HepG2 (cell line): ENCODE data around the gene TMTC3. TPM values are rescaled to one million over a fixed set of nuclear protein-coding genes. Genes with fewer than 3 reads are reported as not detected.

ENCODE experiments used
- ATAC-seq: fragments of 200-7000 bp; cut with Tn5 transposase; 3 replicates; pipeline ENCODE4 v1.9.1; 2020; ENCODE audit warnings: mild to moderate bottlenecking, moderate library complexity
- BruUV-seq: library from RNA; stranded (reverse); fragments of 400-500 nt; replicated peaks from 2 replicates; lab custom pipeline; 2021; lab: Mats Ljungman, UMichigan
- CTCF ChIA-PET: fragments of 300-600 bp; formaldehyde crosslinking; extraction: SDS; loops from one replicate; lab custom pipeline; 2021; ENCODE audit warnings: low total read pairs, inconsistent platforms, low intra/inter-chr PET ratio; lab: Yijun Ruan, JAX
- POLR2A ChIA-PET: fragments of 350-600 bp; sonication (Branson Sonifier 250); formaldehyde crosslinking; loops from one replicate; lab custom pipeline; 2020; ENCODE audit warnings: antibody characterized with exemption, inconsistent platforms; lab: Yijun Ruan, JAX
- DNase-seq: peaks from one replicate; pipeline ENCODE4 v3.0.0-alpha.2; 2015; ENCODE audit warnings: low spot score
- FAIRE-seq: peaks from 3 replicates; lab custom pipeline; 2011; peaks lifted over from hg19 to GRCh38; lab: Jason Lieb, UNC
- H2AFZ ChIP-seq: one replicate; pipeline ENCODE4 v1.6.1; 2011; ENCODE audit warnings: low read length, inconsistent platforms
- H3K27ac ChIP-seq: fragments of 300-600 bp; 3 replicates; pipeline ENCODE4 v1.8.0; 2011; ENCODE audit warnings: mixed run types, mild to moderate bottlenecking, mixed read lengths, low read length, inconsistent platforms; ENCODE audit not compliant: insufficient read depth; ENCODE audit errors: extremely low read length
- H3K27me3 ChIP-seq, 2 experiments: fragments of 200-600 bp in 1 of 2; 2 replicates in 1 of 2; 3 replicates in 1 of 2; pipeline versions ENCODE4 v1.6.0 to v1.8.0; 2011; ENCODE audit warnings: low read length in 2 of 2, mild to moderate bottlenecking in 2 of 2, moderate library complexity in 2 of 2, inconsistent platforms in 1 of 2; ENCODE audit not compliant: insufficient read depth in 2 of 2, control insufficient read depth in 1 of 2
- H3K36me3 ChIP-seq, 2 experiments: fragments of 200-600 bp in 1 of 2; replicated peaks in 1 of 2; 2 replicates in 1 of 2; 3 replicates in 1 of 2; pipeline versions ENCODE4 v1.5.1 to v1.8.0; 2011; ENCODE audit warnings: low read length in 2 of 2, inconsistent platforms in 1 of 2; ENCODE audit not compliant: insufficient read depth in 2 of 2, control insufficient read depth in 1 of 2
- H3K4me1 ChIP-seq: 2 replicates; pipeline ENCODE4 v1.5.1; 2012; ENCODE audit warnings: low read length, inconsistent platforms; ENCODE audit not compliant: insufficient read depth
- H3K4me2 ChIP-seq: 2 replicates; pipeline ENCODE4 v1.6.0; 2011; ENCODE audit warnings: low read depth, low read length, inconsistent platforms
- H3K4me3 ChIP-seq, 3 experiments: fragments of 200-600 bp in 1 of 3; sonication (generic), shearing (Covaris generic) in 1 of 3; replicated peaks in 1 of 3; 2 replicates each; pipeline ENCODE4 v1.5.1; 2011 to 2016; ENCODE audit warnings: low read length in 3 of 3, inconsistent platforms in 2 of 3, low read depth in 2 of 3, mild to moderate bottlenecking in 2 of 3, control low read depth in 1 of 3, mixed read lengths in 1 of 3; ENCODE audit not compliant: insufficient read depth in 1 of 3
- H3K79me2 ChIP-seq: one replicate; pipeline ENCODE4 v1.6.1; 2011; ENCODE audit warnings: low read length, inconsistent platforms; ENCODE audit not compliant: insufficient read depth
- H3K9ac ChIP-seq: 2 replicates; pipeline ENCODE4 v1.6.0; 2011; ENCODE audit warnings: mild to moderate bottlenecking, low read depth, low read length, inconsistent platforms; ENCODE audit not compliant: insufficient read depth
- H3K9me3 ChIP-seq: 2 replicates; pipeline ENCODE4 v1.5.1; 2012; ENCODE audit warnings: mild to moderate bottlenecking, low read length
- H4K20me1 ChIP-seq: 2 replicates; pipeline ENCODE4 v1.6.0; 2011; ENCODE audit warnings: inconsistent platforms, mild to moderate bottlenecking, low read length, moderate library complexity; ENCODE audit not compliant: insufficient read depth
- FOXA3 ChIP-seq: IDR thresholded peaks from 2 replicates; pipeline ENCODE4 v1.6.1; 2016; ENCODE audit warnings: missing genetic modification reagents, missing compliant biosample characterization
- JDP2 ChIP-seq: sonication (generic); formaldehyde crosslinking; IDR thresholded peaks from 2 replicates; pipeline ENCODE4 v1.8.1; 2022; ENCODE audit warnings: missing genetic modification reagents, borderline replicate concordance
- SP1 ChIP-seq, 2 experiments: fragments of 450-650 bp in 1 of 2; sonication (generic) in 1 of 2; formaldehyde crosslinking in 1 of 2; IDR thresholded peaks; 2 replicates each; pipeline versions ENCODE4 v1.4.0 to v1.6.1; 2016 to 2020; ENCODE audit warnings: missing genetic modification reagents in 1 of 2
- SRSF9 ChIP-seq: fragments of 200-400 bp; formaldehyde crosslinking; IDR thresholded peaks from 2 replicates; pipeline ENCODE4 v1.6.1; 2018; ENCODE audit warnings: borderline replicate concordance, mild to moderate bottlenecking, low read depth, low read length; ENCODE audit not compliant: insufficient read depth, poor library complexity, severe bottlenecking
- TBL1XR1 ChIP-seq: fragments of 150-350 bp; IDR thresholded peaks from 2 replicates; pipeline ENCODE4 v1.6.1; 2014; ENCODE audit warnings: borderline replicate concordance, low read length; ENCODE audit not compliant: partially characterized antibody
- TEAD3 ChIP-seq: optimal IDR thresholded peaks from 2 replicates; pipeline ENCODE3; 2016; ENCODE audit warnings: borderline replicate concordance
- TMF1 ChIP-seq: sonication (generic); formaldehyde crosslinking; IDR thresholded peaks from 2 replicates; pipeline ENCODE4 v1.8.1; 2022; ENCODE audit warnings: low read depth, missing genetic modification reagents
- XRCC5 ChIP-seq: fragments of 200-400 bp; formaldehyde crosslinking; optimal IDR thresholded peaks from 2 replicates; pipeline ENCODE3; 2017; ENCODE audit warnings: mild to moderate bottlenecking, low read length
- YEATS4 ChIP-seq: sonication (generic); formaldehyde crosslinking; IDR thresholded peaks from 2 replicates; pipeline ENCODE4 v1.4.0; 2020; ENCODE audit warnings: missing genetic modification reagents, borderline replicate concordance
- ZNF558 ChIP-seq: sonication (generic); formaldehyde crosslinking; IDR thresholded peaks from 2 replicates; pipeline ENCODE4 v1.9.0; 2022; ENCODE audit warnings: mild to moderate bottlenecking, missing genetic modification reagents, borderline replicate concordance
- ZNF766 ChIP-seq: sonication (generic); formaldehyde crosslinking; IDR thresholded peaks from 2 replicates; pipeline ENCODE4 v1.5.0; 2020; ENCODE audit warnings: missing genetic modification reagents, borderline replicate concordance
- ZSCAN30 ChIP-seq: sonication (generic); formaldehyde crosslinking; IDR thresholded peaks from 2 replicates; pipeline ENCODE4 v1.5.0; 2020; ENCODE audit warnings: mild to moderate bottlenecking, missing genetic modification reagents
- WGBS: methylation state at CpG from one replicate; pipeline ENCODE4 v1.1.6; 2017; ENCODE audit warnings: low lambda C conversion rate; 5-methylcytosine and 5-hydroxymethylcytosine counted together
- in situ Hi-C: cut with HindIII; loops from 2 replicates; pipeline ENCODE4 v1.10.0; 2017; ENCODE audit warnings: low pct_unique_long_range_greater_than_20kb; ENCODE audit not compliant: extremely low pct_ligation_motif_present
- intact Hi-C: fragments of 100-400 bp; cut with micrococcal nuclease; formaldehyde crosslinking; loops from one replicate; pipeline ENCODE4 v1.10.0; 2022; ENCODE audit not compliant: unreplicated experiment
- polyA plus RNA-seq, 8 experiments: library from polyadenylated mRNA; depleted of rRNA in 3 of 8; stranded (reverse) in 7 of 8; unstranded in 1 of 8; fragments of >200 nt; fragmentation: Illumina TruSeq in 4 of 8; extraction: Trizol in 4 of 8; gene quantifications; 2 replicates each; pipeline versions ENCODE4 v1.2.1 to v1.2.3, GENCODE V29; 2011 to 2016; ENCODE audit warnings: low read depth in 4 of 8, missing spikeins in 1 of 8, mixed read lengths in 1 of 8; ENCODE audit not compliant: insufficient read depth in 1 of 8
- total RNA-seq, 5 experiments: library from RNA; depleted of rRNA; stranded (reverse); fragments of >200 nt; fragmentation: Illumina TruSeq; extraction: Trizol; gene quantifications; 2 replicates each; pipeline ENCODE4 v1.2.3, GENCODE V29; 2016; ENCODE audit warnings: low read depth in 1 of 5
- TF ChIP-seq, protein P1 (sequence below): sonication (generic); formaldehyde crosslinking; IDR thresholded peaks from 2 replicates; pipeline ENCODE4 v1.4.0; 2020; ENCODE audit warnings: mild to moderate bottlenecking, low read depth, missing genetic modification reagents
- TF ChIP-seq, protein P2 (sequence below): IDR thresholded peaks from 2 replicates; pipeline ENCODE4 v1.4.0; 2020; ENCODE audit warnings: mild to moderate bottlenecking, missing genetic modification reagents
- TF ChIP-seq, protein P3 (sequence below): sonication (generic); formaldehyde crosslinking; IDR thresholded peaks from 2 replicates; pipeline ENCODE4 v1.8.0; 2022; ENCODE audit warnings: mild to moderate bottlenecking, missing genetic modification reagents, moderate library complexity
- TF ChIP-seq, protein P4 (sequence below): sonication (generic); formaldehyde crosslinking; conservative IDR thresholded peaks from 2 replicates; pipeline ENCODE4 v1.8.0; 2022; ENCODE audit warnings: missing genetic modification reagents

Gene TMTC3
- total and polyA plus RNA-seq, 2 of the 13 experiments (the other 11 are each of a cell fraction or from before 2014, with no cell fraction given) = 6.3 to 22.5 TPM

DNA sequence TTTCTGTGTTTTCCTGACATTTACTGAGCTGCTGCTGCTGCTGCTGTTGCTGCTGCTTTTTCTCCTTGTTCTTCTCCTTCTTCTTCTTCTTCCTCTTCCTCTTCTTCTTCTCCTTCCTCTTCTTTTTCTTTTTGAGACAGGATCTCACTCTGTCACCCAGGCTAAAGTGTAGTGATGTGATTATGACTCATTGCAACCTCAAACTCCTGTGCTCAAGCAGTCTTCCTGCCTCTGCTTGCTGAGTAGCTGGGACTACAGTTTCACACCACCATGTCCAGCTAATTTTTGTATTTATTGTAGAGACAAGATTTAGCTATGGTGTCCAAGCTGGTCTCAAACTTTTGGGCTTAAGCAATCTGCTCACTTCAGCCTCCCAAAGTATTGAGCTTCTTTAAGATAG, 95.8 kb downstream of the TMTC3 start (continued):
- TF ChIP-seq, protein P1, sequence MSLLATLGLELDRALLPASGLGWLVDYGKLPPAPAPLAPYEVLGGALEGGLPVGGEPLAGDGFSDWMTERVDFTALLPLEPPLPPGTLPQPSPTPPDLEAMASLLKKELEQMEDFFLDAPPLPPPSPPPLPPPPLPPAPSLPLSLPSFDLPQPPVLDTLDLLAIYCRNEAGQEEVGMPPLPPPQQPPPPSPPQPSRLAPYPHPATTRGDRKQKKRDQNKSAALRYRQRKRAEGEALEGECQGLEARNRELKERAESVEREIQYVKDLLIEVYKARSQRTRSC (CRISPR knock-in tag) = no peak
- TF ChIP-seq TBL1XR1 = no peak
- TF ChIP-seq, all 625 proteins: peak for 0

DNA sequence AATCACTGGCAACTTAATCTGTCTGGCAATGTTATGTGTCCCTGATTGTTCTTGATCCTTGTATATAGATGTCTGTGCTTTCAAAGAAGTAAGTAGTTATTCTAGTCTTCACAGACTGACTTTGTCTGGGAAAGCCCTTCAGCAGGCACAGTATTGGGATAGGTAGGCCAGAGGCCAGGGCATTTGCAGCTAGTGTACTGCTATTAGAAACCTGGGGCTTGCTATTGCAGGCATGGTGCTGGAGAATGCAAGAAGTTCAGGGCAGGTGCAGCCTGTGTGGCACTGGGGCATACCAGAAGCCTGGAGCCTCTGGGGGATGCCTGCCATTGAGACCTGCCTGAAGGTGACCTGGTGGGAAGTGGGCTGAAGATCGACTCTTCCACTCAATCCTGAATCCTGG, 96.3 kb downstream of the TMTC3 start:
- H3K4me3 ChIP-seq = no peak overlapping the region
- in situ Hi-C loops = no loop called here
- BruUV-seq = no TSS peak
- H3K27me3 ChIP-seq = no peaks in the 10 kb centered on the region
- H2AFZ ChIP-seq = no peak overlapping the region
- ATAC-seq (no peak), DNase-seq (no peak), FAIRE-seq (no peak)
- H3K9me3 ChIP-seq = no peaks in the 10 kb centered on the region
- no peaks in the 10 kb centered on the region for H3K79me2 ChIP-seq
- 0% methylated on average over 1 of the region's 1 CpG for WGBS
- H3K4me1 ChIP-seq = no peaks in the 10 kb centered on the region
- ChIA-PET CTCF (no interaction called here), POLR2A (no interaction called here)
- no peak overlapping the region for H3K4me2 ChIP-seq
- no peak overlapping the region for H3K27ac ChIP-seq
- no peak overlapping the region for H3K9ac ChIP-seq
- intact Hi-C loops = no loop called here
- H4K20me1 ChIP-seq = no peaks in the 10 kb centered on the region
- no peaks in the 10 kb centered on the region for H3K36me3 ChIP-seq
- no peak for TF ChIP-seq SRSF9
- TF ChIP-seq, protein P2, sequence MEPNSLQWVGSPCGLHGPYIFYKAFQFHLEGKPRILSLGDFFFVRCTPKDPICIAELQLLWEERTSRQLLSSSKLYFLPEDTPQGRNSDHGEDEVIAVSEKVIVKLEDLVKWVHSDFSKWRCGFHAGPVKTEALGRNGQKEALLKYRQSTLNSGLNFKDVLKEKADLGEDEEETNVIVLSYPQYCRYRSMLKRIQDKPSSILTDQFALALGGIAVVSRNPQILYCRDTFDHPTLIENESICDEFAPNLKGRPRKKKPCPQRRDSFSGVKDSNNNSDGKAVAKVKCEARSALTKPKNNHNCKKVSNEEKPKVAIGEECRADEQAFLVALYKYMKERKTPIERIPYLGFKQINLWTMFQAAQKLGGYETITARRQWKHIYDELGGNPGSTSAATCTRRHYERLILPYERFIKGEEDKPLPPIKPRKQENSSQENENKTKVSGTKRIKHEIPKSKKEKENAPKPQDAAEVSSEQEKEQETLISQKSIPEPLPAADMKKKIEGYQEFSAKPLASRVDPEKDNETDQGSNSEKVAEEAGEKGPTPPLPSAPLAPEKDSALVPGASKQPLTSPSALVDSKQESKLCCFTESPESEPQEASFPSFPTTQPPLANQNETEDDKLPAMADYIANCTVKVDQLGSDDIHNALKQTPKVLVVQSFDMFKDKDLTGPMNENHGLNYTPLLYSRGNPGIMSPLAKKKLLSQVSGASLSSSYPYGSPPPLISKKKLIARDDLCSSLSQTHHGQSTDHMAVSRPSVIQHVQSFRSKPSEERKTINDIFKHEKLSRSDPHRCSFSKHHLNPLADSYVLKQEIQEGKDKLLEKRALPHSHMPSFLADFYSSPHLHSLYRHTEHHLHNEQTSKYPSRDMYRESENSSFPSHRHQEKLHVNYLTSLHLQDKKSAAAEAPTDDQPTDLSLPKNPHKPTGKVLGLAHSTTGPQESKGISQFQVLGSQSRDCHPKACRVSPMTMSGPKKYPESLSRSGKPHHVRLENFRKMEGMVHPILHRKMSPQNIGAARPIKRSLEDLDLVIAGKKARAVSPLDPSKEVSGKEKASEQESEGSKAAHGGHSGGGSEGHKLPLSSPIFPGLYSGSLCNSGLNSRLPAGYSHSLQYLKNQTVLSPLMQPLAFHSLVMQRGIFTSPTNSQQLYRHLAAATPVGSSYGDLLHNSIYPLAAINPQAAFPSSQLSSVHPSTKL (CRISPR knock-in tag) = no peak
- no peak for TF ChIP-seq XRCC5
- no peak for TF ChIP-seq SP1 (IDR thresholded peaks at IDR 0.05)
- no peak for TF ChIP-seq SP1 (CRISPR knock-in tag; IDR thresholded peaks at IDR 0.05)
- no peak for TF ChIP-seq FOXA3 (CRISPR knock-in tag)
- TF ChIP-seq ZNF558 (CRISPR knock-in tag) = no peak
- TF ChIP-seq JDP2 (CRISPR knock-in tag) = no peak
- no peak for TF ChIP-seq TMF1 (CRISPR knock-in tag)
- TF ChIP-seq, protein P3, sequence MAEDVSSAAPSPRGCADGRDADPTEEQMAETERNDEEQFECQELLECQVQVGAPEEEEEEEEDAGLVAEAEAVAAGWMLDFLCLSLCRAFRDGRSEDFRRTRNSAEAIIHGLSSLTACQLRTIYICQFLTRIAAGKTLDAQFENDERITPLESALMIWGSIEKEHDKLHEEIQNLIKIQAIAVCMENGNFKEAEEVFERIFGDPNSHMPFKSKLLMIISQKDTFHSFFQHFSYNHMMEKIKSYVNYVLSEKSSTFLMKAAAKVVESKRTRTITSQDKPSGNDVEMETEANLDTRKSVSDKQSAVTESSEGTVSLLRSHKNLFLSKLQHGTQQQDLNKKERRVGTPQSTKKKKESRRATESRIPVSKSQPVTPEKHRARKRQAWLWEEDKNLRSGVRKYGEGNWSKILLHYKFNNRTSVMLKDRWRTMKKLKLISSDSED (CRISPR knock-in tag) = no peak
- no peak for TF ChIP-seq YEATS4 (CRISPR knock-in tag)
- TF ChIP-seq, protein P4, sequence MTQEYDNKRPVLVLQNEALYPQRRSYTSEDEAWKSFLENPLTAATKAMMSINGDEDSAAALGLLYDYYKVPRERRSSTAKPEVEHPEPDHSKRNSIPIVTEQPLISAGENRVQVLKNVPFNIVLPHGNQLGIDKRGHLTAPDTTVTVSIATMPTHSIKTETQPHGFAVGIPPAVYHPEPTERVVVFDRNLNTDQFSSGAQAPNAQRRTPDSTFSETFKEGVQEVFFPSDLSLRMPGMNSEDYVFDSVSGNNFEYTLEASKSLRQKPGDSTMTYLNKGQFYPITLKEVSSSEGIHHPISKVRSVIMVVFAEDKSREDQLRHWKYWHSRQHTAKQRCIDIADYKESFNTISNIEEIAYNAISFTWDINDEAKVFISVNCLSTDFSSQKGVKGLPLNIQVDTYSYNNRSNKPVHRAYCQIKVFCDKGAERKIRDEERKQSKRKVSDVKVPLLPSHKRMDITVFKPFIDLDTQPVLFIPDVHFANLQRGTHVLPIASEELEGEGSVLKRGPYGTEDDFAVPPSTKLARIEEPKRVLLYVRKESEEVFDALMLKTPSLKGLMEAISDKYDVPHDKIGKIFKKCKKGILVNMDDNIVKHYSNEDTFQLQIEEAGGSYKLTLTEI (CRISPR knock-in tag) = no peak
- TF ChIP-seq TEAD3 (CRISPR knock-in tag) = no peak
- TF ChIP-seq ZSCAN30 = no peak
- no peak for TF ChIP-seq ZNF766 (CRISPR knock-in tag)
